ENCODE results near the gene PIN1. TPM values are rescaled to one million over a fixed set of nuclear protein-coding genes. Genes with fewer than 3 reads are reported as not detected.

The PIN1 gene
- total RNA-seq, 6 experiments from 2014 or later, result 19.9 to 54.5 (median 24.8) TPM

DNA sequence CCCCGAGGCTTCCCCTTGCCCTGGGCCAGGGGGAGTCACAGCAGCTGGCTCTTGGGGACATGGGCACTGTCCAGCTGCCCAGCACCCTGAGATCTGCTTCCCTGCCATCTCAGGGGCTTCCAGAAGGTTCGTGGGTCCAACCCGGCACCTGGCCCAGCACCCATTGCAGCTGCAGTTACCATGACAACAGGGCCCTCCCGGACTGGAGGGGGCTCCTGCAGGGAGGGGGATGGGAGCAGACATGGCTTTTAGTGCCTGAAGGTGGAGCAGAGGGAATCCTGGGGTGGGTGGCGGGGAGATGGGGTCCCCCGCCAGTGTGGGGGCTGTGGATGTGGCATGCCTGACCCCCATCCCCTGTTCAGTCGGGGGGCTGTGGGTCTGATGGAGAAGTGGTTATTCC, 14.7 kb downstream of the PIN1 start:
- no peaks in the 10 kb centered on the region for H3K4me1 ChIP-seq
- no peak overlapping the region for H3K4me3 ChIP-seq
- no peaks in the 10 kb centered on the region for H3K27me3 ChIP-seq
- no peaks in the 10 kb centered on the region for H3K36me3 ChIP-seq
- no CpG with 5 or more reads among the region's 7 CpGs for WGBS (ENCODE audit: insufficient coverage, low coverage, low lambda C conversion rate, missing lambda C conversion rate)
- ATAC-seq (no peak), DNase-seq (no peak)
- H3K9me3 ChIP-seq, result no peaks in the 10 kb centered on the region
- intact Hi-C loops (cut with DNase I), result no loop called here
- TF ChIP-seq POLR2A (IDR thresholded peaks at IDR 0.05), result no peak
- TF ChIP-seq, protein P1, sequence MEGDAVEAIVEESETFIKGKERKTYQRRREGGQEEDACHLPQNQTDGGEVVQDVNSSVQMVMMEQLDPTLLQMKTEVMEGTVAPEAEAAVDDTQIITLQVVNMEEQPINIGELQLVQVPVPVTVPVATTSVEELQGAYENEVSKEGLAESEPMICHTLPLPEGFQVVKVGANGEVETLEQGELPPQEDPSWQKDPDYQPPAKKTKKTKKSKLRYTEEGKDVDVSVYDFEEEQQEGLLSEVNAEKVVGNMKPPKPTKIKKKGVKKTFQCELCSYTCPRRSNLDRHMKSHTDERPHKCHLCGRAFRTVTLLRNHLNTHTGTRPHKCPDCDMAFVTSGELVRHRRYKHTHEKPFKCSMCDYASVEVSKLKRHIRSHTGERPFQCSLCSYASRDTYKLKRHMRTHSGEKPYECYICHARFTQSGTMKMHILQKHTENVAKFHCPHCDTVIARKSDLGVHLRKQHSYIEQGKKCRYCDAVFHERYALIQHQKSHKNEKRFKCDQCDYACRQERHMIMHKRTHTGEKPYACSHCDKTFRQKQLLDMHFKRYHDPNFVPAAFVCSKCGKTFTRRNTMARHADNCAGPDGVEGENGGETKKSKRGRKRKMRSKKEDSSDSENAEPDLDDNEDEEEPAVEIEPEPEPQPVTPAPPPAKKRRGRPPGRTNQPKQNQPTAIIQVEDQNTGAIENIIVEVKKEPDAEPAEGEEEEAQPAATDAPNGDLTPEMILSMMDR (IDR thresholded peaks at IDR 0.05), result no peak
- no peak overlapping the region for H3K27ac ChIP-seq

DNA sequence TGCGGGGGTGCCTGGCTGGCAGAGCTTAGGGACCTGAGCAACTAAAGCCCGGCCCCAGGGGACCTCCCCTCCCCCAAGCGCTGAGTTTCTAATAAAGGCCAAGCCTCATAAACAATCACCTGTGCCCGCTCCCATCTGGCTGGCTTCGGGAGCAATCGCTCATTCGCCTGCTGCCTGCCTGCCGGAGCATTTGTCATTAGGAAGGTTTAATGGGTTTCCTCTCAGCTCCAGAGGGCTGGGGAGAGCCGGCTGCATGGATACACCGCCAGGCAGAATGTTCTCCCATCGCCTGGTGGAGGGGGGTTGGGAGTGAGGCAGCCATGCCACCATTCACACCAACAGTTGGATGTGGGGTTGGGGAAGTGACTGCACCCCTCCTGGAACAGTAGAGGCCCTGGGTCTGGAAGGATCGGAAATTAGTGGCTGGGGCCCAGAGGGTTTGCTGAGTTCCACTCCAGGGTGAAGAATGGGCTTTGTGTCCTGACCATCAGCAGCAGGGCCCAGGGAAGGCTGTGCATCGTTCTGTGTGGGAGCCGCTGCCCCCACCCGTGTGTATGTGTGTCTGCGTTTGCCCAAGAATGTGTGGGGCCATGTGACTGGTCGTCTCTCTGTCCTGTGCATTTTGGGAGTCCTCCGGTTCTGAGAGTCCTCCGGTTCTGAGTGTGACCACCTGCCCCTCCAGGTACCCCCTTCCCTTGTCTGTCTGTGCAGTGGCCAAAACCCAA, 15.3 kb downstream of the PIN1 start:
- no peaks in the 10 kb centered on the region for H3K9me3 ChIP-seq
- H3K4me3 ChIP-seq, result no peak overlapping the region
- no peaks in the 10 kb centered on the region for H3K4me1 ChIP-seq
- TF ChIP-seq, protein P1 (IDR thresholded peaks at IDR 0.05), result no peak
- no peak for TF ChIP-seq POLR2A (IDR thresholded peaks at IDR 0.05)
- DNase-seq (no peak), ATAC-seq (no peak)
- H3K36me3 ChIP-seq, result no peaks in the 10 kb centered on the region
- intact Hi-C loops (cut with DNase I), result no loop called here
- H3K27ac ChIP-seq, result no peak overlapping the region
- WGBS (ENCODE audit: insufficient coverage, low coverage, low lambda C conversion rate, missing lambda C conversion rate), result 71% methylated on average over 5 of the region's 19 CpGs
- H3K27me3 ChIP-seq, result no peaks in the 10 kb centered on the region

DNA sequence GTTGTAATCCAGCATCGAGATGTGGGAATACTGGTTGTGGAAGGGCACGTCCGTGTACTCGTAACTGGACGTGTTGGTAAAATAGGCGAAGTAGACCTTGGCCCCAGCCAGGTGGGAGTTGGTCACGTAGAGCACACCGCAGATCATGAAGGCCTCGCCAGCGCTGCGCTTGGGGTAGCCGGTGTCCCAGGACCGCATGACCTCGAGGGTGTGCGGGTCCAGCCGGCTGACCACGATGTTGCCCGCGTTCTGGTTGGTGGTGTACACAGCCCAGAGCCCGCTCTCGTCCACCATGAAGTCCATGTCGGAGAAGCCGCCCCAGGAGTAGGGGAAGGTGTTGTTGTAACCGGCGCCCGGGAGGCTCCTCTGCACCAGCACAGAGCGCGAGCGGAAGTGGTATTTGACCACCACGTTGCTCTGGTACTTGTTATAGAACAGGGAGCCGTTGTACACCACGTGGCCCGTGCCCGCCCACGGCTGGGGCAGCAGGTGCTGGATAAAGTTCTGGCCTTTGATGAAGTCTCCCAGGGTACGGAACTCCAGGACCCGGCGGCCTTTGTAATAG, 19.2 kb downstream of the PIN1 start:
- no peaks in the 10 kb centered on the region for H3K36me3 ChIP-seq
- ATAC-seq (no peak), DNase-seq (no peak)
- H3K27ac ChIP-seq, result no peak overlapping the region
- no peak overlapping the region for H3K4me3 ChIP-seq
- no peaks in the 10 kb centered on the region for H3K27me3 ChIP-seq
- H3K9me3 ChIP-seq, result no peaks in the 10 kb centered on the region
- WGBS (ENCODE audit: insufficient coverage, low coverage, low lambda C conversion rate, missing lambda C conversion rate), result no CpG with 5 or more reads among the region's 38 CpGs
- intact Hi-C loops (cut with DNase I), result no loop called here
- TF ChIP-seq, protein P1 (IDR thresholded peaks at IDR 0.05), result no peak
- no peak for TF ChIP-seq POLR2A (IDR thresholded peaks at IDR 0.05)
- H3K4me1 ChIP-seq, result no peaks in the 10 kb centered on the region

DNA sequence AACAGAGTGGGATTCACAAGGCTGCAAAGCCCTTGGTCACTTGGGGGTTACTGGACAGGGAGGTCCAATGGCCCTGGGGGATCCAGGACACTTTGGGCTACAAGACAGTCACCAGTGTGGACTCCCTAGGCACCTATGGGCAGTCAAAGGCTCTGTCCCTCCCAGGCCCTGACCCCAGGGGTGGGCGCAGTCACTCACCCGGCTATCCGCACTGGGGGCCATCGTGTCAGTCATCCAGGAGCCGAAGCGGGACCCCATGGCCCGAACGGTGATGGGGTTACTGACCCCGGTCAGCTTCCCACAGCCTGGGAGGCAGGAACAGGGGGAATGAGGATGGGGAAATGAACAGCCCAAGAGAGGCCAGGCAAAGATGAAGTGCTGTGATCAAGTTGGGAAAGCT, 21.5 kb downstream of the PIN1 start:
- Histone ChIP-seq H3K36me3 (no peaks in the 10 kb centered on the region), H3K9me3 (no peaks in the 10 kb centered on the region), H3K4me3 (no peak overlapping the region), H3K27ac (no peak overlapping the region), H3K27me3 (no peaks in the 10 kb centered on the region), H3K4me1 (no peaks in the 10 kb centered on the region)
- no peak for DNase-seq
- TF ChIP-seq, protein P1 (IDR thresholded peaks at IDR 0.05), result no peak
- no peak for TF ChIP-seq POLR2A (IDR thresholded peaks at IDR 0.05)
- ATAC-seq, result no peak
- WGBS (ENCODE audit: insufficient coverage, low coverage, low lambda C conversion rate, missing lambda C conversion rate), result 100% methylated on average over 4 of the region's 9 CpGs
- intact Hi-C loops (cut with DNase I), result no loop called here

Data from right lobe of liver (tissue), 6 donors.